Activated CD8-positive, alpha-beta memory T cell treated with anti-CD3 and anti-CD28 coated beads, Interleukin-2, amount 50 U/mL, for 24 hours (primary cell): ENCODE data around the gene SLC5A4.
A peak's percentile ranks its signal among the peaks of the same experiment; 100 is the strongest.
"Not testable (repeated sequence)": the region's sequence is repeated elsewhere in the genome, so short reads cannot be mapped to it uniquely, and the experiment has no call there.

Experiments used
- DNase-seq: peaks from one replicate; pipeline ENCODE4 v3.0.0-alpha.2; 2020; ENCODE audit errors: extremely low read depth

The SLC5A4 gene

DNA sequence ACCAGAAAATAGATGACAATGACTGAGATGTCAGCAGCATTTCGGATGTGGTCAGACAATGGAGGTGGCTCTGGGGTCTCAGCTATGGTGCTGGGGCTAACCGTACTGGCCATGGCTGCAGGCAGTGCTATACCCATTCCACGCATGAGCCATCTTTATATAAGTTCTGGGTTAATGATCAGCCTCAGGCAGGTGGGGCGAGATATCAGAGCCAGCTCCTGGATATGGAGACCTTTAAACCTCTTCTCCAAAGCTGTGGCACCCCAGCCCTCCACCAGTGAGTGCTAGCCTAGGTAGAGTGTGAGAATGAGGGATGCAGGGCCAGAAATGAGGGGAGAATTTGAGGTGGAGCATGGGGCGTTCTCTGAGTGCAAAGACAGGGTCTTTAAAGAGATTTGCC is at the start of gene SLC5A4:
Gene SLC5A4, minus strand, starts transcription at position 131 of the 400 bp plus-strand sequence. Its CDS starts 18 bp downstream, at position 113.
- DNase-seq, result no peak

DNA sequence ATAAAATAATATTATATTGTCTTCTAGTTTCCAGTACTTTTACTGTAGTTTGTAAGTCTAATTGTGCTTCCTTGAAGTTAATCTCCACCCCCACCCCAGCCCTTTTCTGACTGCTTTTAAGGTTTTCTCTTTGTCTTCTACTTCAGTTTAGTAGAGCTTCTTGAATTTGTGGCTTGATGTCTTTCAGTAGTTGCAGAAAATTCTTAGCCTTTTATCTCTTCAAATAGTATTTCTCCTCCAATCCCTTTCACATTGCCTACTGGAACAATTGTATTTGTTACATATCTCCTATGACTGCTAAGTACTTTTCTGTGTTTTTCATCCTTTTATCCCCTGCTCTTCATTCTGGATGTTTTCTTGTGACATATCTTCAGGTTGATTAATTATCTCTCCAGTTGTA is 38.8 kb upstream of the SLC5A4 start:
- DNase-seq, result not testable (repeated sequence)

DNA sequence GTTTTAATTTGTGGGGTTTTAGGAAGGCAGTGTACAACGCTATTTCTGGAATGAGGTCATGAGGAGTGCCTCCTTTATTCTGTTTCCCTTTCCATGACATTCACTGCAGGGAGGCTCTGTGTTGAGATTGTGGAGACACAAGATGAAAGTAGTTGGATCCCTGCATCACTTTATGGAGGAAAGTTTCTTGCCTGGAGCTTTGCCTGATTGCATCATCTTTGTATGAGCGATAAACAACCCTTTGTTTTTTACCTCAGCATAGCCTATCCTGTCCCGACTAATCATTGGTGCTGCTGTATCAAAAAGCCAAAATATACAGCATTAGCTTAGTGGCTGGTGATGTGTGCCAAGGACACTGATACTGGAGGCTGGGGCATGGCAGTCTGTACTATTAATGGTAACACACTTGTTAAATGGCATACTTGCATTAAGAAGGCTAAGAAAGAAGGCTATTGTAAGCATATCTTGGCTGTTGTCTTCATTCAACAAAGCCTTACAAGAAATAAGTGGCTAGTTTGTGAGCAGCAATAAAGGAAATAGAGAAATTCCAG is 31.2 kb upstream of the SLC5A4 start:
- no peak for DNase-seq

- DNase-seq, result no peak
Measured at GRCh38 chr22:32281072-32281471, 25.9 kb upstream of the SLC5A4 start.

GRCh38 chr22:32275353-32275752 is 20.2 kb upstream of the SLC5A4 start:
- not testable (repeated sequence) for DNase-seq

DNA sequence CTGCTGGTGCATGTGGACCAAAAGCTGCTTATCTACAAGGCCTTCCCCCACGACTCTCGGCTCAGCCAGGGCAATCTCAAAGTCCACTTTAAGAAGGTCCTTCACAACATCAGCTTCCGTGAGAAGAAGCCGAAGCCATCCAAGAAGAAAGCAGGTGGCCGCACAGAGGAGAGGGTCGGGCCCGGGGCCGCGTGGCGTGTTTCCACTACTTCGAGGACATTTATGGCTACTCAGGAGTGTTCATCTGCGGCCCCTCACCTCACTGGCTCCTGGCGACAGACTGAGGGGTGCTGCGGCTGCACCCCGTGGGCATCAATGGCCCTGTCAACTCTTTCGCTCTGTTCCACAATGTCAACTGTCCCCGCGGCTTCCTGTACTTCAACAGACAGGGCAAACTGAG is 16.2 kb upstream of the SLC5A4 start:
- no peak for DNase-seq

GRCh38 chr22:32270641-32271369 is 15.7 kb upstream of the SLC5A4 start:
- DNase-seq, result no peak

DNA sequence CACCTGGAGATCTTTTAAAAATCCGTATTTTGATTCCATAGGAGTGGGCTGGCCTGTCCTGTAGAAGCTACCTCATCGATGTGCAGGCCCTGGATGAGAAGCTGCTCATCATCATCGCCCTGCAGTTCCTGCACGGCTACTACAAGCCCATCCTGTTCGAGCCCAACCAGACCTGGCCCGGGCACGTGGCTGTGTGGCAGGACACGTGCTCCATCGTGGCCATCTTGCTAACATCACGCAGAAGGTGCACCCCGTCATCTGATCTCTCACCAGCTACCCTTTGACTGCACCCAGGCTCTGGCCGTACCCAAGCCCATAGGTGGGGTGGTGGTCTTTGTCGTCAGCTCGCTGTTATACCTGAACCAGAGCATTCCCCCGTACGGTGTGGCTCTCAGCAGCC is 14.2 kb upstream of the SLC5A4 start:
- DNase-seq, result no peak

DNA sequence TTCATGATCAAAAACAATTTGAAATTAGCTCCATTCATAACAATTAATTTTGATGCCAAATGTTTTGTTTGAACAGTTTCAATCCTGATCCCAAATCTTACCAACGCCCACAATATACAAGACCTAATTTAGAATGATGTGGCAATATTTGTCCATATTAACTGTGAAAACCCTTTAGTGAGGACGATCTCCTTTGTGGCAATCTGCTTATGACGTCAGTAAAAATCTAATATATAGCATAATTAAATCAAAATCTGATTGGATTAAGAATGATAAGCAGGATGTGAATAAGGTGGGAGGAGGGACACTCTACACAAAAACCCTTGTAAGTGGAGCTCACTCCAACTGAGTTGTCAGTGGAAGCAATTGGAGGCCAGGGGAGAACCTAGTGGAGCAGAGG is 11.9 kb upstream of the SLC5A4 start:
- no peak for DNase-seq

DNA sequence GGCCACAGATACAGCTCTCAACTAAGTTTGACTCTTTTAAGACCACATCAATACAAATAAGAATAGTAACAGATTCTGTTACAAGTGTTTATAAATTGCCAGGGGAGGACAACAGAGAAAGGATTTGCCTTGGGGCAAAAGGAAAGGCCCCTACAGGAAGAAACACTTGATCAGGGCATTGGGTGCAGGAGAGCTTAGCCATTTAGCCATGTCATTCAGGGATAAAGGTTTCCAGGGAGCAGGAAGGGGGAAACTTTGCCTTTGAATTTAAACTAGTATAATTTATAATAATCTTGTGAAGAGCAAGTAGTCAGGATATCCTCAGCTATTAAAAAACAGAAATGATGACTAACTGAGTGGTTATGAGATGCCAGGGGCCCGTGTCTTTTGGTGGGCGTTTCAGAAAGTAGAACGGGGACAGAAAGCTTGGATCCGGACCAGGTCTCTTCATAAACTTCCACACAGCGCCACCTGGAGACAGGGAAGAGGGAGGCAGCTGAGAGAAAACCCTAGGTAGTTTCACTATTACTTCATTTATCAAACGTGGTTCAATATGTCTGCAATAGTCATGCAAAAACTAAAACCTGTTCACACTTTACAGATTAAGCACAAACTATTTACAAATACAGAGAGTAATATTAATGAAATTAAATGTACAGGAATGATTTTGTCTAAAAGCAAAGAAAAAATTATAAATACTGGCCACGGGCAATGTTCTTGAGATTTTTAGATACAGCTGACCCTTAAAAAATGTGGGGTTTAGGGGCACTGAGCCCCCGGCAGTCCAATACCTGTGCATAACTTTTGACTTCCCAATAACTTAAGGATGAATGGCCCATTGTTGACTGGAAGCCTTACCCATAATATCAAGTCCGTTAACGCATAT is 11.0 kb upstream of the SLC5A4 start:
- peak; percentile 47 for DNase-seq

- not testable (repeated sequence) for DNase-seq
Measured at GRCh38 chr22:32263678-32264077, 8.5 kb upstream of the SLC5A4 start.

DNA sequence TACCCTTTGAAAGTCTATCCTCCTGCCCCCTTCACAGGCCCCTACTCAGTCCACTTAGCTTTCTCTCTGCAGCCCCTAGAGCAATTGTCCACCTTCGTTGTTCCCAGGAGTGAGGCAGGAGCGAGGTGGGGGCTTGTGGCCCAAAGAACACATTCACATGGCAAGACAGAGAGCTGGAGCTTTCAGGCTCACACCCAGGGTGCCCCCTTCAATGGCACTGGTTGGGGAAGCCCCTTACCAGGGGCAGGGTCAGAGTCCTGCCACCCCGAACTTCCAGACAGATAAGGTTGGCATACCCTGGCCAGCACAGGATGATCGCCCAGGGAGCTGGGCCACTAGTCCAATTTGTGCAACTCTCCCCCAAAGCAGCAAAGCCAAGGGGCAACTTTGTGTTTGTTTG is 6.2 kb upstream of the SLC5A4 start:
- no peak for DNase-seq

GRCh38 chr22:32258791-32259190 is 3.6 kb upstream of the SLC5A4 start:
- DNase-seq, result no peak

DNA sequence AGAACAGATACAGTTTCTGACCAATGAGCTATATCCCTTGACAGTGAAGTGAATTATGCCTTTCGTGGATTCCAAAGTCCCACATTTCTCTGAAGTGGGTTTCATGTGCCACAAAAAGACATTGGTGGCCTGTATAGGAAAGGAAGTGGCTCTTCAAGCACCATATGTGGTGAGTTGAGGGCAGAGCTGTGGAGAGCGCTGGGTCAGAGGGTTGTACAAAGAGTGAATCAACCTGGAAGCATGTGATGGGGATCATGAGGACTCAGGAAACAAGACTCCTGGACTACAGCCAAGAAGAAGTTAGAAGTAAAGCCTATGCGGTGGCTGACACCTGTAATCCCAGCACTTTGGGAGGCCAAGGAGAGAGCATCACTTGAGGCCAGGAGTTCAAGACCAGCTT is 579 bp upstream of the SLC5A4 start:
- DNase-seq, result no peak

DNA sequence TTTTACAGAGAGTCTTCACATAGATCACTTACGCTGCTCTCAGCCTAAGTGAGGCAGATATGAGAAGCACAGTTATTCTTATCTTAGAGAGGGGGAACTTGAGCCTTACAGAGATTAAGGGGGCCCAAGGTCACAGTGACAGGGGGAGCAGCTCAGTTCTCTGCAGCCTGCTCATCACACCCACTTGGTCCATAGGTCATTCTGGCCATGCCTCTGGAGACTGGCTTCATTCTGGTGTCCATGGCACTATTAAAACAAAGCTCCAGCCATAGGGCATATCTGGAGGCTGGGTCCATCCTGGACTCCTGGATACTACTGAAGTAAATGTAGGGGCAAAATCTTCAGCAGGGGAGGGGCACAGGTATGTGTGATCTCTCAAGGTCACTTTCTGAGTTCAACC is 5.9 kb downstream of the SLC5A4 start:
- no peak for DNase-seq

- no peak for DNase-seq
Measured at GRCh38 chr22:32248276-32248675, 6.9 kb downstream of the SLC5A4 start.

- no peak for DNase-seq
Measured at GRCh38 chr22:32246166-32246565, 9.0 kb downstream of the SLC5A4 start.

- DNase-seq, result no peak
Measured at GRCh38 chr22:32245042-32245441, 10.1 kb downstream of the SLC5A4 start.

DNA sequence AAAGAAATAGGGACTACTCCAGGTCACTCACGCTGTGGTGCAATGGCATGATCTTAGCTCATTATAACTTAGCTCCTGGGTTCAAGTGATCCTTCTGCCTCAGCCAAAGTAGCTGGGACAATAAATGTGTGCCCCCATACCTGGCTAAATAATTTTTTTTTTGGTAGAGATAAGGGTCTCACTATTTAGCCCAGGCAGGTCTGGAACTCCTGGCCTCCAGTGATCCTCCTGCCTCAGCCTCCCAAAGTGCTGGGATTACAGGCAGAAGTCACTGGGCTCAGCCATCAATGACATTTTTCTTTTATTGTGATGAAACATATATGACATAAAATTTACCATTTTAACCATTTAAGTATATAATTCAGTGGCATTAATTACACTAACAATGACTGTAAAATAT is 10.6 kb downstream of the SLC5A4 start:
- DNase-seq, result no peak

GRCh38 chr22:32240461-32240860 is 14.7 kb downstream of the SLC5A4 start:
- DNase-seq, result no peak

DNA sequence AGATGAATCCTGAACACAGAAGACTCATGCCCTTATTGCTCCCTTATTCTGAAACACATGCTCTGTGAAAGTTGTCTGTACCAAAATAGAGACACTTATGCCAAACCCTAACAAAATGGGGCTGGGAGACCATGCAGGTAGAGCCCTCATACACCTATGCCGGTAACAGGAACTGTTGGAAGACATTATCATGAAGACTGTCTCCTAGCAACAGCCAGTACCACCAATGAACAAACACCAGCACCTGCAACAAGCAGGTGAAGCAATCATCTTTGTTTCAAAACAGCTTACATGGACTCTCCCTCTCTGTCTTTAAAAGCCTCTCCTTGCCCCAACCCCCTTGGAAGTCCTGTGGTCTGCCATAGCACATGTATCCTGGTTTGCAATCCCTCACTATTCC is 17.2 kb downstream of the SLC5A4 start:
- no peak for DNase-seq

DNA sequence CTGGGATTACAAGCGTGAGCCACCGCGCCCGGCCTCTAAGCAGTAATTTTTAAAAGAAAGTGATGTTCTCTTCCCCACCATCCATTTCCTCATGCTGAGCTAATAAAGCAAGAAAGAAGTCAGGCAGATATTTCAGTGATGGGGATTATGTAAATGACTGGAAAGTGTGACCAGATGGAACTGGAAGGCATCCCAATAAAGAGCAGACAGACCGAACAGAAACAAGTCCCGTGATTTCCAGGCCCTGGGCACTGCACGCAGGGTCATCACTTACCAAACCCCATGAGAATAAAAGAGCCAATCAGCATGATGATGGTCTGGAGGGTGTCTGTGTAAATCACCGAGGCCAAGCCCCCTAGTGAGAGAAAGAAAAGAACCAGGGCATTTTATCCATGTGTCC is 18.2 kb downstream of the SLC5A4 start:
- no peak for DNase-seq

- no peak for DNase-seq
Measured at GRCh38 chr22:32233091-32233490, 22.1 kb downstream of the SLC5A4 start.
